Cardiac septum (tissue), 1 donor: Measurements from ENCODE around the gene CTRB2. TPM values are rescaled to one million over a fixed set of nuclear protein-coding genes. Genes with fewer than 3 reads are reported as not detected.
"Not testable (repeated sequence)": the region's sequence is repeated elsewhere in the genome, so short reads cannot be mapped to it uniquely, and the experiment has no call there.

Experiments
- DNase-seq: peaks from one replicate; pipeline ENCODE4 v3.0.0-alpha.2; 2020; ENCODE audit warnings: low spot score
- intact Hi-C: fragments of 100-400 bp; cut with DNase I; formaldehyde crosslinking; loops from one replicate; pipeline ENCODE4 v1.14.0; 2022
- total RNA-seq: library from RNA; stranded (reverse); fragmentation: NEBNext Ultra II Directional; extraction: Animal tissue kit (Norgen Biotek cat#: 25700); gene quantifications from one replicate; pipeline ENCODE4 v1.2.1, GENCODE V29; 2021
- donor health status: DM: no; HTN: no; CAD: no.

The CTRB2 gene
- total RNA-seq, 1 donor from 2014 or later: not detected

GRCh38 chr16:75216127-75216526, 9.2 kb upstream of the CTRB2 start:
- DNase-seq: no peak
- intact Hi-C loops: no loop called here

- DNase-seq, intact Hi-C loops: not testable (repeated sequence)
Measured at GRCh38 chr16:75211286-75211685, 4.3 kb upstream of the CTRB2 start.

GRCh38 chr16:75209944-75210343, 3.0 kb upstream of the CTRB2 start:
- intact Hi-C loops: no loop called here
- DNase-seq: no peak

GRCh38 chr16:75209514-75209913, 2.6 kb upstream of the CTRB2 start:
- intact Hi-C loops, DNase-seq: not testable (repeated sequence)

GRCh38 chr16:75208861-75209505, 2.0 kb upstream of the CTRB2 start:
- intact Hi-C loops: no loop called here

GRCh38 chr16:75208242-75208825, 1.4 kb upstream of the CTRB2 start:
- no peak for DNase-seq
- intact Hi-C loops: no loop called here

More at GRCh38 chr16:75208861-75209505, 2.0 kb upstream of the CTRB2 start:
- no peak for DNase-seq

GRCh38 chr16:75207831-75208230, 870 bp upstream of the CTRB2 start:
- no peak for DNase-seq
- intact Hi-C loops: loop anchor here (2.0 kb wide), 1 partner anchor 17 kb away; no protein-coding TSS in a partner anchor

- intact Hi-C loops: loop anchor here (2.0 kb wide), 1 partner anchor 19 kb away; no protein-coding TSS in a partner anchor
- DNase-seq: not testable (repeated sequence)
Measured at GRCh38 chr16:75205961-75206748, 806 bp downstream of the CTRB2 start.

GRCh38 chr16:75205438-75205837, 1.5 kb downstream of the CTRB2 start:
- intact Hi-C loops, DNase-seq: not testable (repeated sequence)

- intact Hi-C loops: loop anchor here (5.0 kb wide), 1 partner anchor 177 kb away; no protein-coding TSS in a partner anchor
- DNase-seq: not testable (repeated sequence)
Measured at GRCh38 chr16:75204905-75205304, 2.1 kb downstream of the CTRB2 start.

- DNase-seq: no peak
- intact Hi-C loops: loop anchor here (5.0 kb wide), 1 partner anchor 178 kb away; no protein-coding TSS in a partner anchor
Measured at GRCh38 chr16:75204410-75204758, 2.6 kb downstream of the CTRB2 start.

- intact Hi-C loops: loop anchor here (5.0 kb wide), 1 partner anchor 178 kb away; no protein-coding TSS in a partner anchor
- no peak for DNase-seq
Measured at GRCh38 chr16:75203667-75204409, 3.1 kb downstream of the CTRB2 start.

- DNase-seq: peak; percentile 44
- intact Hi-C loops: loop anchor here (5.0 kb wide), 1 partner anchor 179 kb away; no protein-coding TSS in a partner anchor
Measured at GRCh38 chr16:75203096-75203495, 3.9 kb downstream of the CTRB2 start.

- peak; percentile 20 for DNase-seq
- intact Hi-C loops: loop anchor here (5.0 kb wide), 1 partner anchor 180 kb away; no protein-coding TSS in a partner anchor
Measured at GRCh38 chr16:75202069-75202590, 4.8 kb downstream of the CTRB2 start.

GRCh38 chr16:75198135-75198600, 8.8 kb downstream of the CTRB2 start:
- DNase-seq: peak; percentile 68
- intact Hi-C loops: loop anchor here (5.0 to 10.0 kb wide), 3 partner anchors 34 to 567 kb away; no protein-coding TSS in a partner anchor

- DNase-seq: peak; percentile 29
- intact Hi-C loops: loop anchor here (5.0 to 10.0 kb wide), 3 partner anchors 35 to 567 kb away; no protein-coding TSS in a partner anchor
Measured at GRCh38 chr16:75197522-75198134, 9.3 kb downstream of the CTRB2 start.

GRCh38 chr16:75196836-75197235, 10.1 kb downstream of the CTRB2 start:
- intact Hi-C loops: loop anchor here (5.0 to 10.0 kb wide), 3 partner anchors 35 to 568 kb away; no protein-coding TSS in a partner anchor
- DNase-seq: peak; percentile 61
